ENCODE measurements around the gene HOXA4. TPM values are rescaled to one million over a fixed set of nuclear protein-coding genes. Genes with fewer than 3 reads are reported as not detected.

Gene HOXA4
- total RNA-seq, 2 donors from 2014 or later = 0.79 TPM; not detected in 1

DNA sequence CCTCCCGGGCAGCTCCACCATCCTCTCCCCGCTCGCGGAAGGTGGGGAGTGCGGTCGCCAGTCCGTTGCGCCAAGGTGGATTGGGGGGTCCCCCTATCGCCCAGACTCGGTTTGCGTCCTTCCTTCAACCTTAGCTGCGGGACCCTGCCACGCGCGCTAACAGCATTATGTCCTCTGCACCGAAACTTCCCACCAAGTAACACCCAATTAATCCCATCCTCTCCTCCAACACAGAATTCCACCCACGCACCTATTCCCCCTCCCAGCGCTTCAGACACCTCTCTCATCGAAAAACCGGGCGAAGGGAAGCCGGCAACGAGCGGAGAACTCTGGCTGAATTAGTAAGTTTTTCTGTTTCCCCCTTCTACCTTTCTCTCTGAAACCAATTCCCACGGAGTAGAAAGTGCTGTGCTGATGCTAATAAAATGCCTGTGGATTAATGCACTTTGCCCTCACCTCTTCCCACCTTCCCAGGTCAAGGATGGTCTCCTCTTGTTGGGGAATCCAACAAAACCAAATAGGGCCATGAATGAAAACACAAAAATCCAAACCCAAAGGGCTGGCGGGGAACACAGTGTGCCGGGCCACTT, 20.9 kb upstream of the HOXA4 start:
- Mint-ChIP-seq H3K27me3 (ENCODE audit: low read depth) (peaks cover 91% of the 10 kb centered on the region), H3K4me3 (peak overlapping the region; percentile 85 to 89), H3K4me1 (ENCODE audit: low read depth) (peaks cover 53% of the 10 kb centered on the region), H3K9me3 (no peaks in the 10 kb centered on the region), H3K27ac (no peak overlapping the region), H3K36me3 (ENCODE audit: insufficient read depth in 2 of 2) (peaks cover 1 to 2% of the 10 kb centered on the region in 2 donors)
- DNase-seq (peak in 1 of 2 donors; percentile 25), ATAC-seq (replicated peaks in 1 of 2) (no peak)

DNA sequence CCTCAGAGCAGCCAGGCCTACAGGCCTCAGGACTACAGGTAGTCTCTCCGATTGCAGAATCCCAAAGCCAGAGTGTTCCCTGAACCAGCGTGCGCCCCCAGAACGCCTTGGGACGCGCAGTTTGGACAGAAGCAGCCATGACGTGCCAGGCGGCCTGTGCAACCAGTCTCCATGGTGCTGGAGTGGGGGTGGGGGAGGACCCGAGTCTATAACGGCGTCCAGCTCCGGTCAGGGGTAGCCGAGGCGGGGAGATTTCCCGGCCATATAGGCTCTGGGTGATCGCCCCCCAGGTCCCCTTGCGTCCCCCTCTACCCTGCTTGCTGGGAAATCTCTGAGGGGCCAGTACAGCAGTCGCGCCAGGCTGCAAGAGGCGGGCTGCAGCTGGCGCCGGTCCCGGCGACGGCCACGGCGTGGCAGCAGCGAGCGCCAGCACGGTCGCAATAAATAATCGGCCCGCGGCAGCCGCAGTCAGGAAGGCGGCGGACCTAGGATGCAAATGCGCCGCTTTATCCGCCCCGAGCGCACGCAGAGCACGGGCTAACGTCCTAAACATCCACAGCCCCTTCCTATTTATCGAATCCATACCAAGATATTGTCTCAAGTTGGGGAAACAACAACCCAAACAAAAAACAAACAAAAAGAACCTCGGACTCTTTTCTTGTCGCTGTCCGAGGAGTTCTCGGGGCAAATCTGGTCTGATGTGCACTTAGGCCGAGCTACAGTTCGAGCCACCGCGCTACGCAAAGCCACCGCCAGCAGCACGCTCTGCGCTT, 20.2 kb upstream of the HOXA4 start:
- peaks cover 1 to 2% of the 10 kb centered on the region in 2 donors for H3K36me3 Mint-ChIP-seq (ENCODE audit: insufficient read depth in 2 of 2)

DNA sequence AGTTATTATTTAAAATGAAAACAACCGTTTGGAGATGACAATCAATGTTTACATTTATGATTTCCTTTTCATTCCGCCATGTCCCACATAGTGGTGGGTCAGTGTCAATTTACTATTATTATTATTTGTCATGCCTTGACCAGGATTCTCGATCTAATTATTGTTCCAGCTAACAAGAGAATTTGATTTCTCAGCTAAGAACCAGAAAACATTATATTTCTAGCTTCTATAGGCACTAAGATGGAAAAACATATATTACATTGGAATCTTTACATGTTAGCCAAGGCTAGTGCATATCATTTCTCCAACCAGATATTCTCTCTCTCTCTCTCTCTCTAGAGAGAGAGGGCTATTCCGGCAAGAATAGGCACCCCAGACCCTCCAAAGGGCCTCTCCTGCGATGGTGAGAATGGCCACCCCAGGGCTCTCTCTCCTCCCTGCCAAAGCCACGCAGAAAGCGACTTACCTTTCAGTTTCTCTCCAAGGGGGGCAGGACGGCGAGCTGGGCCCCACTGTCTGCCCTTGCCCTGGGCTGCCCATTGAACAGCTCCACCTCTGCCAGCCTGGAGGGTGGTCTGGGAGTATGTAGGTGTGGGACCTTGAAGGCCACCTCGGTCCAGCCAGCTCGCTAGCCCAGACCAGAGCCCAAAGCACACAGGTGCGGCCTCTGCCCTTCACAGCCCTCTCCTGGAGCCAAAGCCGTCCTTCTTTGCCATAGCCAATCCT, 19.4 kb upstream of the HOXA4 start:
- ATAC-seq (replicated peaks in 1 of 2) (peak; percentile 18 to 30), DNase-seq (no peak)
- Mint-ChIP-seq H3K36me3 (ENCODE audit: insufficient read depth in 2 of 2) (peaks cover 0 to 1% of the 10 kb centered on the region in 2 donors), H3K9me3 (no peaks in the 10 kb centered on the region), H3K27me3 (ENCODE audit: low read depth) (peaks cover 91% of the 10 kb centered on the region), H3K4me1 (ENCODE audit: low read depth) (peaks cover 41% of the 10 kb centered on the region), H3K27ac (no peak overlapping the region), H3K4me3 (peak overlapping the region; percentile 85 to 89)

More for the DNA sequence above, 20.2 kb upstream of the HOXA4 start:
- H3K27ac Mint-ChIP-seq = no peak overlapping the region
- H3K4me1 Mint-ChIP-seq (ENCODE audit: low read depth) = peaks cover 49% of the 10 kb centered on the region
- H3K9me3 Mint-ChIP-seq = no peaks in the 10 kb centered on the region
- peak overlapping the region; percentile 85 to 89 for H3K4me3 Mint-ChIP-seq
- DNase-seq (peak; percentile 76 to 78), ATAC-seq (replicated peaks in 1 of 2) (peak; percentile 83 to 87)
- peaks cover 91% of the 10 kb centered on the region for H3K27me3 Mint-ChIP-seq (ENCODE audit: low read depth)

DNA sequence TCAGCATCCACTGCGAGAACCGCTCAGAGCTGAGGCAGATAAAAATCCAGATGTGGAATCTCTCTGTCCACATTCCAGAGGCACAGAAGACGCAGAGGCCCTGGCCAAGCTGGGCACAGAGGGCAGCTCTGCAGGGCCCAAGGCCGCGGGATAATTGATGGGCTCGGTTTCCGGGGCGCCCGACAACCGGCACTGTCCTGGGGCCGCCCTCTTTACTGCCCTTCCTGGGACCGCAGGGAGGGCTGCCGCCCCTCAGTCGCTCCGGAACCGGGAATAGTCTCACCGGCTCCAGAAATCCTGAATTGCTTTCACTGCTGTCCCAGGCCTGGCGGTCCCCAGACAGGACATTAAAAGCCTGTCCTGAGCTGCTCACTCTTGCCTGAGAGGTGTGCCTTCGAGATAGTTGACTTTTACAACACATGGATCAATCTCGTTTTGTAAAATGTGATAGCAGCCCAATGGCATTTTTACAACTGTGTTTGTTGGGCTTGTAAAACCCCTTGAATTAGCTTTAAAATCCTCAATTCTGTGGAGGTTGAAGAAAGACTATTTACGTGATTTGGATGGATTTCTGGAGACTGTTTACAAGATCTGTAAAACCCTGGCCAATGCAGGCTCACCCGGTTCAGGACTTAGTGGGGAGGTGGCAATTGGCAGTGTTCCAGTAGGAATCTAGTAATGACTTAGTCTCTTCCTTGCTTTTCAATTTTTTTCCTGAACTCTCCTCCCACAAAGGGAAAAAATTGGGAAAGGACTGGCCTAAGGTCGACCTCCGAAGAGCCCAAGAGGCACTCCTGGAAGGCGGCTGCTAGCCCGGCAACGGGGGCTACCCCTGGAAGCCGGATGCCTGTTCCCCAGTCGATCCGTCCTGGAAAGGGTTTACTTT, 18.4 kb upstream of the HOXA4 start:
- Mint-ChIP-seq H3K9me3 (no peaks in the 10 kb centered on the region), H3K4me1 (ENCODE audit: low read depth) (peaks cover 31% of the 10 kb centered on the region), H3K27ac (no peak overlapping the region), H3K4me3 (no peak overlapping the region), H3K27me3 (ENCODE audit: low read depth) (peaks cover 82% of the 10 kb centered on the region), H3K36me3 (ENCODE audit: insufficient read depth in 2 of 2) (no peaks in the 10 kb centered on the region)
- ATAC-seq (replicated peaks in 1 of 2) (no peak), DNase-seq (no peak)

DNA sequence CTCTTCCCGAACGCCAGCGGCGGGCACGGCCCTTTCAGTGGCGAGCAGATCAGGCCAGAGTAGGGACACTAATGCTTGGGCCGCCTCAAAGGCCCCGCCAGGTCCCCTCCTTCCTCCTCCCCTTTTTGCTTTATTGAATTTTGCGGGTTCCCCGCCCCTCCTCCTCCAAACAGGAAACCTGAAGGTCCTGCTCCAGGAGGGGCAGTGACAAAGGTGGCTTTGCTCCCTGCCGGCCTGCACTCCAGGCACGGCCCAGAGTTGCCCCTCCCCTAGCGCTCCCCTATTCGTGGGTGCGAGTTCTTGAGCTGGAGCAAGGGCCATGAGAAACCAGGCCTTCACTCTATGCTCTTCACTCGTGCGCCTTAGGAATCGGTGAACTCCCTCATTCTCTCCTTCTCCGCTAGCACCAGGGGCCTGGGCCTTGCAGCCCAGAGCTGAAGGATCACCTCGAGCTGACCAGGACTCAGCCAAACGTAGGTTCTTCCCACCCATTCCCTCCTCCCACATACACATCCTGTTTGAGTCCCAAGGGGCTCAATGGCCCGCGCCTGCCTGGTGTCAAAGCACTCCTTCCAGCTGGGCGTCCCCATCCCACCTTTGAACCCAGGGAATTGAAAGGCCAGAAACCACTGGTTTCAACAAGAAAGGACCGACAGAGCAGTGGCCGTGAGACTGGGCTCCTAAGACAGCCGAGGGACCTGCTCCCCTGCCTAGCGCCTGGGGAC, 17.6 kb upstream of the HOXA4 start:
- no peak for ATAC-seq (replicated peaks in 1 of 2)
- H3K9me3 Mint-ChIP-seq = no peaks in the 10 kb centered on the region
- peak overlapping the region; percentile 66 to 84 for H3K4me3 Mint-ChIP-seq
- DNase-seq = no peak
- H3K27me3 Mint-ChIP-seq (ENCODE audit: low read depth) = peaks cover 74% of the 10 kb centered on the region
- peaks cover 30% of the 10 kb centered on the region for H3K4me1 Mint-ChIP-seq (ENCODE audit: low read depth)
- H3K36me3 Mint-ChIP-seq (ENCODE audit: insufficient read depth in 2 of 2) = no peaks in the 10 kb centered on the region
- H3K27ac Mint-ChIP-seq = no peak overlapping the region

DNA sequence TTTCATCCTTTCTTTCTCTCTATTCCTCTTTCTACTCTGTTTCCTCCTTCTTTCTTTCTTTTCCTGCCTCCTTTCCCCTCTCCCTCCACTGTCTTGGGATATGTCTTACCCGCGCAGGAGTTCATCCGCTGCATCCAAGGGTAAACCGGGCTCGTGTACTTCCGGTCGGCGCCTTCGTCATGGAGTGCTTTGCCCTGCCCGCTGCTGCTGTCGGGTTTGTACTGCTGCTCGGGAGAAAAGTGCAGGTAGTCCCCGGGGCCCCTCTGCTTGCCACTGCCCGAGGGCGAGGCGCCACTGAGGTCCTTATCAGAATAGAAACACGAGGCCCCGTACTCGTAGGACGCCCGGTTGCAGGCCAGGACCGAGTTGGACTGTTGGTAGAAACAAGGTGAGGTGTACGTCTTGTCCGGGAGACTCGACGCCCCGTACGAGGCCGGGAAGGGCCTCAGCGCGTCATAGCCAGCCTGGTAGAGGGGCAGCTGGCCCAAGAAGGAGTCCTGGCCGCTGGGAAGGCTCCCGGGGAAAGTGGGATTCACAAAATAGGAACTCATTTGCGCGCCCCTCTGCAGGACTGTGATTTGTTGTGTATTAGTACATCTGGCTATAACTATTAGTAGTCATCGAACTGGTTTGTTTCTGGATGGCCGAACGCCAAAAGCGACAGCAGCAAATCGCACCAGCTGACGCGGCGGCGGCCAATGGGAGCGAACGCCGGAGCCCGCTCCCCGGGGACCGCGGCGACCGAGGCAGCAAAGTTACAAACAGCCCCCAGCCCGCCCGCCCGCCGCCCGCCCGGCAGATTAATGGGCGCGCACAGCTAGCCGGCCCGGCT, 16.9 kb upstream of the HOXA4 start, which contains the start of gene HOXA6:
Gene HOXA6, minus strand, starts transcription at position 576 of the 832 bp plus-strand sequence. Its CDS starts 25 bp downstream, at position 551.
- H3K36me3 Mint-ChIP-seq (ENCODE audit: insufficient read depth in 2 of 2) = no peaks in the 10 kb centered on the region
- H3K27ac Mint-ChIP-seq = no peak within 1 kb of the TSS
- peaks cover 30% of the 10 kb centered on the region for H3K4me1 Mint-ChIP-seq (ENCODE audit: low read depth)
- peak within 1 kb of the TSS; percentile 66 to 84 for H3K4me3 Mint-ChIP-seq
- DNase-seq = no peak
- ATAC-seq (replicated peaks in 1 of 2) = no peak
- no peaks in the 10 kb centered on the region for H3K9me3 Mint-ChIP-seq
- peaks cover 74% of the 10 kb centered on the region for H3K27me3 Mint-ChIP-seq (ENCODE audit: low read depth)

DNA sequence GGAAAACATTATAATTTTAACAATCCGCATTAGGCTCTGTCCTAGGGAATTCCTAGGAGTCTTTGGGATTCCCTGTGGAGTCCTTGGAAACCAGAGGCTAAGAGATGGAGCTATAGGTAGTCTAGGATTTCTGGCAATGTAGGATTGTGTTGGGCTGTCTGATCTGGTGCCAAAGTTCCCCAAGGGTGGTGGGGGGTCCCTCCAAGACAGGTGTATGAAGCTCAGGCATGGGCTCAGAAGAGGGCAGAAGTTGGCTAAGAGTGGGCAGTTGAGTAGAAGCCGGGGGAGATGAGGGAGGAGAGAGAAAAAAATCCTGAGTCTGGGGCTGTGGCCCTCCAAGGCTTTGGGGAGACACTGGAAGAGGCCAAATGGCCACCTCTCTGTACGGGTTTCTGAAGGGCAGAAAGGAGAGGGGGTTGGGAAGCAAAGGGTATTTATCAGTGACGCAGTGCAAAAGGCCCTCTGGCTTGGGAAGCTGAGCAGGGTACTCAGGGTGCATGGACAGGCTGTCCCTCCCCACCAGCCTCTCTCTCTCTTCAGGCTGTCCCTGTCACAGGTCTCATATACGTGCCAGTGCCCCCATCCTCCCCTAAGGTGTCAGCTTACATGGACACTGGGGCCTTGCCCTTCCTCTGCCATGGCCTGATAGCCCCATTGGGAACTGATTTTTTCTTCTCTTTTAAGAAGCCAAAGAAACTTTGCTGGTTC, 16.1 kb upstream of the HOXA4 start:
- Mint-ChIP-seq H3K27ac (no peak overlapping the region), H3K9me3 (no peaks in the 10 kb centered on the region), H3K4me1 (ENCODE audit: low read depth) (peaks cover 23% of the 10 kb centered on the region), H3K27me3 (ENCODE audit: low read depth) (peaks cover 74% of the 10 kb centered on the region), H3K4me3 (no peak overlapping the region), H3K36me3 (ENCODE audit: insufficient read depth in 2 of 2) (no peaks in the 10 kb centered on the region)
- DNase-seq (no peak), ATAC-seq (replicated peaks in 1 of 2) (no peak)

GRCh38 chr7:27145914-27146412, 15.4 kb upstream of the HOXA4 start:
- no peak overlapping the region for H3K4me3 Mint-ChIP-seq
- no peak for ATAC-seq (replicated peaks in 1 of 2)
- peaks cover 16% of the 10 kb centered on the region for H3K4me1 Mint-ChIP-seq (ENCODE audit: low read depth)
- no peaks in the 10 kb centered on the region for H3K36me3 Mint-ChIP-seq (ENCODE audit: insufficient read depth in 2 of 2)
- no peak overlapping the region for H3K27ac Mint-ChIP-seq
- no peak for DNase-seq
- H3K27me3 Mint-ChIP-seq (ENCODE audit: low read depth) = peaks cover 71% of the 10 kb centered on the region
- no peaks in the 10 kb centered on the region for H3K9me3 Mint-ChIP-seq

DNA sequence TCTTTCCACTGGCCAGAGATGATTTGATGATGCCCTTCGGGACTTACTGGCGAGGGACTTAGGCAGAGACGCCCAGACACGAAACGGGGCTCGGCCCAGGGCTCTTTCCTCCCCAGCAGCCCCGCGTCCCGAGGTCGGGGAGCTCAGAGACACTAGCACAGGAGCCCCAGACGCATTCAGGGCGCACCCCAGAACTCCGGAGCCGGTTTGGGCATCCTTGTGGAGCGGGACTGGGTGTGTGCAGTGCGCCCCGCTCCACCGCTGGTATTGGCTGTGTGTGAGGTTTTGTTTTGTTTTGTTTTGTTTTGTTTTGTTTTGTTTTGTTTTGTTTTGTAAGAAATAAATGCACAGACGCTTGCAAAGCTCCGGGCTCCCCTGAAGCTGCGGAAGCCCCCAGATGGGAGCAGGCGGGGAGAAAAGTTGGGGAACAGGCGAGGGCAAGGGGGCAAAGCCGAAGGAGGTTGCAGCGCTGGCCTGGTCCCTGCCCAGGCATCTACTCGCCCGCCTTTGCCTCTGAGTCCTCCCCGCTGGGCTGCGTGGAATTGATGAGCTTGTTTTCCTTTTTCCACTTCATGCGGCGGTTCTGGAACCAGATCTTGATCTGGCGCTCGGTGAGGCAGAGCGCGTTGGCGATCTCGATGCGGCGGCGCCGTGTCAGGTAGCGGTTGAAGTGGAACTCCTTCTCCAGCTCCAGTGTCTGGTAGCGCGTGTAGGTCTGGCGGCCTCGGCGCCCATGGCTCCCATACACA, 14.8 kb upstream of the HOXA4 start:
- DNase-seq = no peak
- Mint-ChIP-seq H3K9me3 (no peaks in the 10 kb centered on the region), H3K4me1 (ENCODE audit: low read depth) (peaks cover 11% of the 10 kb centered on the region), H3K36me3 (ENCODE audit: insufficient read depth in 2 of 2) (no peaks in the 10 kb centered on the region), H3K4me3 (no peak overlapping the region), H3K27ac (no peak overlapping the region), H3K27me3 (ENCODE audit: low read depth) (peaks cover 69% of the 10 kb centered on the region)
- no peak for ATAC-seq (replicated peaks in 1 of 2)

DNA sequence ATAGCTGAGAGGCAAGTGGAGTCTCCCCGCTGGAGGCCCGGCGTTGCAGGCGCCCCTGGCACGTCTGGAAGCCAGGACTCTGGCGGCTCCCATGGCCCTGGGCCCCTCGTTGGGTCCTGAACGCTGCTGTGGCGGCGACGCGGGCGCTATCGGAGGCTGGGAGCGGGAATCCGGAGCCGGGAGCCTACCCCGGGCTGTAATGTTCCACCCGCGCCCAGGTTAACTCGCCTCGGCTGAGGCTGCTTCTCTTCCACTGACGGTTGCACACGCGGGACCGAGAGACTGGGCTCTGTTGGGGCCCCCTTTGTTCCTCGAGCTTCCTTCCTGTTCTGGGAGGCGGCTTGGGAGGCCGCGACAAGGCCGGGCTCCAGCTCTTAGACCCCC, 14.2 kb upstream of the HOXA4 start:
- Mint-ChIP-seq H3K4me1 (ENCODE audit: low read depth) (peaks cover 8% of the 10 kb centered on the region), H3K27ac (no peak overlapping the region), H3K9me3 (no peaks in the 10 kb centered on the region), H3K4me3 (no peak overlapping the region), H3K27me3 (ENCODE audit: low read depth) (peaks cover 63% of the 10 kb centered on the region), H3K36me3 (ENCODE audit: insufficient read depth in 2 of 2) (no peaks in the 10 kb centered on the region)
- DNase-seq (no peak), ATAC-seq (replicated peaks in 1 of 2) (no peak)
